ENCODE results near the gene SMCP. TPM values are rescaled to one million over a fixed set of nuclear protein-coding genes. Genes with fewer than 3 reads are reported as not detected.

SMCP gene
- total RNA-seq, 3 donors from 2014 or later = not detected

DNA sequence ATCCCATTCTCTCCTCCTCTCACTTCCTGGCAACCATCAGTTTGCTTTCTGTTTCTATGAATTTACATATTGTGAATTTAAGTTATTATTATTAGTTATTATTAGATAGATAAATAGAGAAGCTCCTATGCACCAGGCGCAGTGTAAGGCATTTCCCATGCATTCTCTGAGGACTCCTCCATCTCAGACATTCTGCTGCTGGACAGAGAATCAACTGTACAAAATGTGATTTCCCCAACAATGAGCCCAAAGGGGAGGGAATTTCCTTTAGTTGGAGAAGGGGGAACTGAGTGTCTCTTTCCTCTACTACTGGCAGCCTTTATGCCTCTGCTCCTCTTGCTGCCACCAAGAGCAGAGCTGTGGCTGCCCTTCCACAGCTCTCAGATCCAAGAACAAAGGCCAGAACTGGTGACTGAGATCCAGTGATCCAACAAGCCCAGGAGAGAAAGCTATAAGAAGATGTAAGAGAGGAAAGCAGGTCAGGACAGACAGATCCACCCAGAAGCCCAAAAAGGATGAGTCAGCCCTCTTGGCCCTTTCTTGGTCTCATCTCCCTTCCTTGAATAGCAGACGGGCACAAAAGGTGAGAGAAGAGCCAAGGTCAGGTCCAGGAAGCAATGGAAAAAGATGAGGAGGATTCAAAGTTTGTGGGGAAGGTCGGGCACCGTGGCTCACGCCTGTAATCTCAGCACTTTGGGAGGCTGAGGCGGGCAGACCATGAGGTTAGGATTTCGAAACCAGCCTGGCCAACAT is 26.7 kb downstream of the SMCP start:
- H3K4me3 ChIP-seq = no peak overlapping the region
- no peaks in the 10 kb centered on the region for H3K36me3 ChIP-seq (ENCODE audit: low read depth)
- DNase-seq (no peak), ATAC-seq (no peak)
- no peak for TF ChIP-seq CTCF (IDR thresholded peaks at IDR 0.05)
- no peaks in the 10 kb centered on the region for H3K4me1 ChIP-seq (ENCODE audit: low read depth)
- no peaks in the 10 kb centered on the region for H3K9me3 ChIP-seq
- intact Hi-C loops (cut with DNase I, micrococcal nuclease) = no loop called here

DNA sequence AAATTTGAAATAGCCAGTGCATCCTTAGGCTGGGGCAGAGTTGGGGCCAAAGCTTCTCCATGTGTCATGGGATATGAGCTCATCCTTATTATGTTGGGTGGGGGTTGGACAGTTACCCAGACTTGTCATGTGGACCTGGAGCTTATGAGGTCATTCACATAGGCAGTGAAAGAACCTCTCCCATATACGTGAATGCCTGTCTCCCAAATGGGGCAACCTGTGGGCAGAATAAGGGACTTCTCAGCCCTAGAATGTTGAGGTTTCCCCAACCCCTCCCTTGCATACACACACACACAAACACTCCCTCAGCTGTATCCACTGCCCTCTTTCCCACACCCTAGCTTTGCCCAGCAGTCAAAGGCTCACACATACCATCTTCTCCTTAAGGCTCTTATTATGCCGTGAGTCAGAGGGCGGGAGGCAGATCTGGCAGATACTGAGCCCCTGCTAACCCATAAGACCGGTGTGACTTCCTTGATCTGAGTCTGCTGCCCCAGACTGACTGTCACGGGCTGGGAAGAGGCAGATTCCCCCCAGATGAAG is 28.0 kb downstream of the SMCP start:
- Histone ChIP-seq H3K9me3 (no peaks in the 10 kb centered on the region), H3K4me3 (no peak overlapping the region), H3K36me3 (ENCODE audit: low read depth) (no peaks in the 10 kb centered on the region), H3K4me1 (ENCODE audit: low read depth) (no peaks in the 10 kb centered on the region)
- ATAC-seq (no peak), DNase-seq (no peak)
- intact Hi-C loops (cut with DNase I, micrococcal nuclease) = no loop called here
- TF ChIP-seq CTCF (IDR thresholded peaks at IDR 0.05) = no peak

DNA sequence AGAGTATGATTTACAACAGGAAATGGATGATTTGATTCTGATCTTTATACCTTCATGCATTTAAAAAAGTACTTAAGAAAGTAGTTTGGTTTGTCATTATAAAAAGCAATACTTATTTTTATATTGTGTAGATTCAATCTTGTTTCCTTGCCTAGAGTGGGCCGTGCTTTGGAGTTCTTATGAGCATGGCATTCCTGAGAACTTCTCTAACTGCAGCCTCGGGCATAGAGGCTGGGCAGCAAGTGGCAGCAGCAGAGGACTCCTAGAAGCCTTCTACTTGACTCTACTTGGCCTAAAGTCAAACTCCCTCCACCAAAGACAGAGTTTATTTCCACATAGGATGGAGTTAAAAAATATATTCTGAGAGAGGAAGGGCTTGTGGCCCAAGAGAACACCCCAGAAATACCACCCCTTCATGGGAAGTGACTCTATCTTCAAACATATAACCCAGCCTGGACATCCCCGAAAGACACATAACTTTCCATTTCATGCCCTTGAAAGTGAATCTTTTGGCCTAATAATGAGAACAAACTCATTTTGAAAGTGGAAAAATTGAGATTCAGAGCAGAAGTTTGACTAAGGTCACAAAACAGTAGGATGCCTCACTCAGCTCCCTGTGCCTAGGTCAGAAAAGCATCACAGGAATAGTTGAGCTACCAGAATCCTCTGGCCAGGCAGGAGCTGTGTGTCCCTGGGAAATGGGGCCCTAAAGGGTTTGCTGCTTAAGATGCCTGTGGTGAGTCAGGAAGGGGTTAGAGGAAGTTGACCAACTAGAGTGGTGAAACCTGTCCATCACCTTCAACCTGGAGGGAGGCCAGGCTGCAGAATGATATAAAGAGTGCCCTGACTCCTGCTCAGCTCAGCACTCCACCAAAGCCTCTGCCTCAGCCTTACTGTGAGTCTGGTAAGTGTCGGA is 29.8 kb downstream of the SMCP start, which contains the start of gene IVL:
Gene IVL, plus strand, starts transcription at position 861 of the 916 bp plus-strand sequence. CDS start 1,252 bp downstream, outside the sequence.
- Histone ChIP-seq H3K9me3 (no peaks in the 10 kb centered on the region), H3K4me1 (ENCODE audit: low read depth) (no peaks in the 10 kb centered on the region), H3K36me3 (ENCODE audit: low read depth) (no peaks in the 10 kb centered on the region), H3K4me3 (no peak within 1 kb of the TSS)
- intact Hi-C loops (cut with DNase I, micrococcal nuclease) = no loop called here
- DNase-seq (no peak), ATAC-seq (no peak)
- TF ChIP-seq CTCF (IDR thresholded peaks at IDR 0.05) = no peak

- intact Hi-C loops (cut with DNase I, micrococcal nuclease) = no loop called here
- no peaks in the 10 kb centered on the region for H3K9me3 ChIP-seq
- ATAC-seq = no peak
- H3K4me1 ChIP-seq (ENCODE audit: low read depth) = no peaks in the 10 kb centered on the region
- no peak for DNase-seq
- TF ChIP-seq CTCF (IDR thresholded peaks at IDR 0.05) = no peak
- no peak overlapping the region for H3K4me3 ChIP-seq
- no peaks in the 10 kb centered on the region for H3K36me3 ChIP-seq (ENCODE audit: low read depth)
Measured at GRCh38 chr1:152909206-152909605, 31.1 kb downstream of the SMCP start.

DNA sequence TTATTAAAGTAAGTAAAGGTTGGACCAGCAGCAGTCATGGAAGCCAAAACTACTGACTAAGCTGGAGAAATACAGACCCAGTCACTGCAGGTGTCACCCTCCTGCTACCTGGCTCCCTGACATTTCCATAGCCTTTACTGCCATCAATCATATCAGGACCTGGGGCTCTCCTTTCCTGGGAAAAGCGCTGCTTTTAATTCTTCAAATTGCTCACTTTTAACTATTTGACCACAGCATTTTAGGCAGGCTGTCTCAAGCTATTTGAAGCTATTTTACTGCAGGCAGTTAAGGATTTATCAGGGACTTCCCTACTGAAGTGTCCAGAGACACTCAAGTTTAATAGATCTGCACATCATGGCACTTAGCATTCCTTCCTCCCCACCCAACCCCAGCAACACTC is 34.3 kb downstream of the SMCP start:
- H3K36me3 ChIP-seq (ENCODE audit: low read depth) = no peaks in the 10 kb centered on the region
- ATAC-seq (no peak), DNase-seq (no peak)
- no peaks in the 10 kb centered on the region for H3K4me1 ChIP-seq (ENCODE audit: low read depth)
- H3K9me3 ChIP-seq = no peaks in the 10 kb centered on the region
- intact Hi-C loops (cut with DNase I, micrococcal nuclease) = no loop called here
- no peak for TF ChIP-seq CTCF (IDR thresholded peaks at IDR 0.05)
- no peak overlapping the region for H3K4me3 ChIP-seq

Measured in mucosa of descending colon (tissue), 3 donors.